ENCODE measurements around the gene PLCG2. TPM values are rescaled to one million over a fixed set of nuclear protein-coding genes. Genes with fewer than 3 reads are reported as not detected.

Gene PLCG2
- total RNA-seq, 1 experiment from 2014 or later = 6.0 TPM

- Histone ChIP-seq H2BK15ac (ENCODE audit: low read depth, low read length) (no peak overlapping the region), H2AFZ (ENCODE audit: low read length) (no peak overlapping the region), H4K5ac (ENCODE audit: insufficient read length, low read depth, low read length) (no peak overlapping the region), H3K4ac (ENCODE audit: low read depth, low read length) (no peak overlapping the region), H3K18ac (ENCODE audit: insufficient read length, low read depth, low read length) (no peak overlapping the region), H4K20me1 (ENCODE audit: control insufficient read depth, insufficient read depth, insufficient read length) (no peaks in the 10 kb centered on the region), H3K4me2 (ENCODE audit: insufficient read depth, insufficient read length, low read length) (no peak overlapping the region), H3K27ac (ENCODE audit: insufficient read length, low read depth, low read length) (no peak overlapping the region), H3K56ac (ENCODE audit: insufficient read length, low read depth, low read length) (no peak overlapping the region), H3K9me3 (ENCODE audit: control insufficient read depth, low read depth, low read length) (no peaks in the 10 kb centered on the region), H4K91ac (ENCODE audit: insufficient read length, low read depth, low read length) (no peak overlapping the region), H2BK5ac (ENCODE audit: insufficient read length, low read length) (no peak overlapping the region), H2BK20ac (ENCODE audit: low read depth, low read length, poor library complexity, severe bottlenecking) (no peak overlapping the region), H3K4me1 (ENCODE audit: insufficient read depth, low read length) (no peaks in the 10 kb centered on the region), H3K79me1 (ENCODE audit: insufficient read depth, low read depth, low read length, poor library complexity, severe bottlenecking) (no peaks in the 10 kb centered on the region), H3K27me3 (ENCODE audit: insufficient read depth, low read length) (no peaks in the 10 kb centered on the region), H3T11ph (ENCODE audit: low read length) (no peak overlapping the region), H3K23me2 (ENCODE audit: insufficient read length, low read depth, low read length, poor library complexity, severe bottlenecking) (no peaks in the 10 kb centered on the region), H2BK120ac (ENCODE audit: low read depth, low read length, poor library complexity, severe bottlenecking) (no peak overlapping the region), H3K79me2 (ENCODE audit: insufficient read depth, low read length) (no peaks in the 10 kb centered on the region), H3K9ac (ENCODE audit: extremely low read depth, insufficient read length, low read length) (no peak overlapping the region), H2BK12ac (ENCODE audit: insufficient read length, low read depth, low read length) (no peak overlapping the region), H2AK5ac (ENCODE audit: insufficient read length, low read length) (no peak overlapping the region), H3K23ac (ENCODE audit: insufficient read length, low read depth, low read length) (no peak overlapping the region), H4K8ac (replicated peaks; ENCODE audit: insufficient read length, low read depth, low read length) (no peak overlapping the region), H3K14ac (ENCODE audit: insufficient read depth, low read length) (no peak overlapping the region)
- Mint-ChIP-seq H3K9me3 (no peaks in the 10 kb centered on the region), H3K36me3 (ENCODE audit: insufficient read depth in 1 of 3, low read depth in 3 of 3) (no peaks in the 10 kb centered on the region; a peak in 1 of 7 replicates), H3K27me3 (ENCODE audit: low read depth) (no peaks in the 10 kb centered on the region; the same call in none of the 2 replicates), H3K4me1 (peaks cover 7 to 11% of the 10 kb centered on the region in 2 experiments), H3K4me3 (no peak overlapping the region), H3K27ac (peak overlapping the region; percentile 4 to 84 (median 66); a peak in 4 of 7 replicates)
- no CpG with 5 or more reads among the region's 14 CpGs for WGBS (ENCODE audit: extremely low coverage, insufficient read length, low lambda C conversion rate)
- no peak for DNase-seq
- TF ChIP-seq CTCF (conservative IDR thresholded peaks at IDR 0.05) = no peak; the same call in 2 of the 3 replicates
These were observed 19.4 kb downstream of the PLCG2 start for GRCh38 chr16:81798311-81799137.
